Liver (tissue), 9 donors: ENCODE data around the gene SLC4A3. TPM values are rescaled to one million over a fixed set of nuclear protein-coding genes. Genes with fewer than 3 reads are reported as not detected.
A peak's percentile ranks its signal among the peaks of the same experiment; 100 is the strongest.

Source experiments
- DNase-seq: peaks from one replicate; pipeline ENCODE4 v3.0.0-alpha.2; 2017; ENCODE audit warnings: low spot score
- H3K27ac ChIP-seq, 2 donors: one replicate each; pipeline ENCODE4 v1.7.0; 2013; ENCODE audit warnings: inconsistent platforms in 2 of 2, low read length in 2 of 2, control low read depth in 1 of 2, low read depth in 1 of 2, mild to moderate bottlenecking in 1 of 2
- H3K27me3 ChIP-seq, 4 donors: one replicate each; pipeline versions ENCODE4 v1.6.1 to v1.7.0; 2013; ENCODE audit warnings: low read length in 3 of 4, inconsistent platforms in 1 of 4, mild to moderate bottlenecking in 1 of 4, moderate library complexity in 1 of 4; ENCODE audit not compliant: control insufficient read depth in 4 of 4, insufficient read depth in 4 of 4
- H3K36me3 ChIP-seq, 4 donors: one replicate each; pipeline versions ENCODE4 v1.6.1 to v1.7.0; 2013; ENCODE audit warnings: low read length in 3 of 4, mild to moderate bottlenecking in 3 of 4, low read depth in 1 of 4, moderate library complexity in 1 of 4; ENCODE audit not compliant: control insufficient read depth in 4 of 4, insufficient read depth in 3 of 4
- H3K4me1 ChIP-seq, 4 donors: one replicate each; pipeline versions ENCODE4 v1.6.1 to v1.7.0; 2013; ENCODE audit warnings: low read length in 3 of 4, mild to moderate bottlenecking in 3 of 4, moderate library complexity in 1 of 4; ENCODE audit not compliant: control insufficient read depth in 4 of 4, insufficient read depth in 4 of 4
- H3K4me3 ChIP-seq, 3 donors: one replicate each; pipeline versions ENCODE4 v1.6.1 to v1.7.0; 2013; ENCODE audit warnings: low read length in 3 of 3, control low read depth in 1 of 3, low read depth in 1 of 3, mild to moderate bottlenecking in 1 of 3
- H3K9ac ChIP-seq, 2 donors: one replicate each; pipeline ENCODE4 v1.7.0; 2013; ENCODE audit warnings: low read length in 2 of 2, mild to moderate bottlenecking in 2 of 2, moderate library complexity in 2 of 2, control low read depth in 1 of 2, low read depth in 1 of 2
- H3K9me3 ChIP-seq, 4 donors: one replicate each; pipeline versions ENCODE4 v1.6.1 to v1.7.0; 2013; ENCODE audit warnings: low read length in 3 of 4; ENCODE audit not compliant: control insufficient read depth in 4 of 4
- ATF3 ChIP-seq: IDR thresholded peaks from 2 replicates; pipeline ENCODE4 v1.6.1; 2016; ENCODE audit warnings: antibody characterized with exemption
- CTCF ChIP-seq: fragments of 150-350 bp; IDR thresholded peaks from 2 replicates; pipeline ENCODE4 v1.5.1; 2017; ENCODE audit warnings: improper control_type of control experiment, low read depth, low read length; ENCODE audit not compliant: missing input control
- EGR1 ChIP-seq, 2 donors: IDR thresholded peaks; 2 replicates each; pipeline ENCODE4 v1.6.1; 2016 to 2018; ENCODE audit warnings: antibody characterized with exemption in 2 of 2, low read depth in 2 of 2
- FOXA2 ChIP-seq: IDR thresholded peaks from 2 replicates; pipeline ENCODE4 v1.6.1; 2016; ENCODE audit warnings: antibody characterized with exemption
- GABPA ChIP-seq, 2 donors: IDR thresholded peaks in 1 of 2; conservative IDR thresholded peaks in 1 of 2; 2 replicates each; pipeline ENCODE4 v1.6.1; 2016; ENCODE audit warnings: antibody characterized with exemption in 2 of 2, mild to moderate bottlenecking in 1 of 2, moderate library complexity in 1 of 2
- HNF4G ChIP-seq: IDR thresholded peaks from 2 replicates; pipeline ENCODE4 v1.6.1; 2016; ENCODE audit warnings: antibody characterized with exemption
- JUND ChIP-seq, 2 donors: IDR thresholded peaks; 2 replicates each; pipeline ENCODE4 v1.6.1; 2016; ENCODE audit warnings: antibody characterized with exemption in 2 of 2
- MAX ChIP-seq: IDR thresholded peaks from 2 replicates; pipeline ENCODE4 v1.6.1; 2016; ENCODE audit warnings: antibody characterized with exemption
- NR2F2 ChIP-seq: IDR thresholded peaks from 2 replicates; pipeline ENCODE4 v1.6.1; 2016; ENCODE audit warnings: antibody characterized with exemption
- RAD21 ChIP-seq, 2 donors: IDR thresholded peaks; 2 replicates each; pipeline ENCODE4 v1.6.1; 2016; ENCODE audit warnings: antibody characterized with exemption in 2 of 2, mild to moderate bottlenecking in 2 of 2
- REST ChIP-seq: IDR thresholded peaks from 2 replicates; pipeline ENCODE4 v1.6.1; 2016; ENCODE audit warnings: antibody characterized with exemption, mild to moderate bottlenecking
- RXRA ChIP-seq, 2 donors: IDR thresholded peaks; 2 replicates each; pipeline ENCODE4 v1.6.1; 2017 to 2018; ENCODE audit warnings: antibody characterized with exemption in 2 of 2, mild to moderate bottlenecking in 1 of 2
- ZBTB33 ChIP-seq: IDR thresholded peaks from 2 replicates; pipeline ENCODE4 v1.6.1; 2016; ENCODE audit warnings: antibody characterized with exemption
- WGBS: extraction: QIAGEN DNeasy Blood & Tissue Kit; methylation state at CpG from one replicate; pipeline ENCODE4 v1.1.7; 2013; 5-methylcytosine and 5-hydroxymethylcytosine counted together
- polyA plus RNA-seq, 2 donors: library from polyadenylated mRNA; stranded (reverse) in 1 of 2; unstranded in 1 of 2; fragments of 200-250 nt in 1 of 2; fragments of >200 nt in 1 of 2; fragmentation: Nextera tagmentation in 1 of 2; extraction: Ambion mirVana in 1 of 2; gene quantifications; one replicate each; pipeline versions ENCODE4 v1.2.1 to v1.2.3, GENCODE V29; 2013 to 2015
- total RNA-seq, 2 donors: library from RNA; depleted of rRNA; stranded (reverse); fragments of >200 nt; gene quantifications; one replicate each; pipeline ENCODE4 v1.2.3, GENCODE V29; 2014
- donor health status: healthy.
- donor health status: healthy.
- donor health status: healthy.
- donor health status: healthy.
- donor health status: healthy.

The SLC4A3 gene
- total and polyA plus RNA-seq, 4 donors = 0.08 to 0.19 (median 0.08) TPM

- TF ChIP-seq NR2F2 (no peak), ATF3 (no peak)
These were observed 60.6 kb downstream of the SLC4A3 start (continued) for GRCh38 chr2:219687882-219688559.

GRCh38 chr2:219688560-219689445 lies 61.4 kb downstream of the SLC4A3 start:
- peaks cover 0 to 3% (median 0%) of the 10 kb centered on the region in 4 donors for H3K4me1 ChIP-seq
- H3K9ac ChIP-seq = no peak overlapping the region
- 76% methylated on average over 23 of the region's 23 CpGs for WGBS
- TF ChIP-seq MAX (no peak), HNF4G (no peak), CTCF (no peak), JUND (IDR thresholded peaks at IDR 0.05) (peak in 1 of 2 donors; percentile 13), GABPA (IDR thresholded peaks at IDR 0.05 in 1 of 2, conservative IDR thresholded peaks at IDR 0.05 in 1 of 2) (no peak), RAD21 (IDR thresholded peaks at IDR 0.05) (no peak), ATF3 (no peak), EGR1 (IDR thresholded peaks at IDR 0.05; ENCODE audit: low read depth in 2 of 2) (no peak), FOXA2 (no peak), REST (no peak), ZBTB33 (no peak), RXRA (IDR thresholded peaks at IDR 0.05) (peak in 1 of 2 donors; percentile 5)
- no peak for DNase-seq
- H3K27me3 ChIP-seq = peaks cover 0 to 2% (median 0%) of the 10 kb centered on the region in 4 donors
- H3K27ac ChIP-seq = no peak overlapping the region
- H3K36me3 ChIP-seq = no peaks in the 10 kb centered on the region
- H3K4me3 ChIP-seq = no peak overlapping the region
- no peaks in the 10 kb centered on the region for H3K9me3 ChIP-seq
